ENCODE results near the gene MRPL53. TPM values are rescaled to one million over a fixed set of nuclear protein-coding genes. Genes with fewer than 3 reads are reported as not detected.

Gene MRPL53
- total and polyA plus RNA-seq, 2 of the 8 experiments (the other 6 are each of a cell fraction or from before 2014, with no cell fraction given) = 36.6 to 46.3 TPM

DNA sequence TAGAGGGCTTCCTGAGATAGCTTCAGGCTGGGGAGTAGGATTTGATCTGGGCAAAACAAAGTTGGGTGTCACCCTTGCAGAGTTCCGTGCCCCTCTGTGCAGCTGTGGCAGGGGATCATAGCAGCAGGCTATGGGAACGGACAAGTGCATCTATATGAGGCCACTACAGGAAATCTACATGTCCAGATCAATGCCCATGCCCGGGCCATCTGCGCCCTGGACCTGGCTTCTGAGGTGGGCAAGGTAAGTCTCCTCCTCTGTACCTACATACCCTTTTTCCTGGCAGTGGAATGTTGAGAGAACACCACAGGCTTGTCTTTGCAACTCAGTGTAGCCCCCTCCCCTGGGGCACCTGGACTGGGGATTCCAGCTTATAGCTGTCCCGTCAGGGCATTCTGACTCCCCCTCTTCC, 47.5 kb downstream of the MRPL53 start:
- H4K91ac ChIP-seq (replicated peaks; ENCODE audit: insufficient read length, low read length) = no peak overlapping the region
- no peak overlapping the region for H2AK5ac ChIP-seq (ENCODE audit: low read depth, low read length)
- no peak overlapping the region for H4K8ac ChIP-seq (ENCODE audit: extremely low read depth, insufficient read depth, low read length)
- peaks cover 4% of the 10 kb centered on the region; the same call in 1 of the 2 replicates for H3K79me1 ChIP-seq (ENCODE audit: low read depth, low read length)
- no peaks in the 10 kb centered on the region for H3K79me2 ChIP-seq (ENCODE audit: control insufficient read depth in 1 of 2, insufficient read depth in 2 of 2, low read length in 2 of 2)
- H3K27ac ChIP-seq (ENCODE audit: low read depth, low read length) = no peak overlapping the region
- CTCF ChIA-PET (ENCODE audit: partially characterized antibody) = interaction anchor here (0.6 to 0.9 kb wide), 2 partner anchors 14 to 47 kb away, joined by 3 read pairs; partner anchors contain the start of gene MRPL53
- no peak overlapping the region for H2AFZ ChIP-seq (ENCODE audit: low read length)
- DNase-seq (ENCODE audit: low read depth in 1 of 2, low spot score in 2 of 2) = no peak
- H3K9ac ChIP-seq (replicated peaks in 1 of 4; ENCODE audit: extremely low read depth in 1 of 4, low read depth in 3 of 4, low read length in 3 of 4) = no peak overlapping the region
- no peak overlapping the region for H3K4me3 ChIP-seq (ENCODE audit: extremely low read depth in 1 of 4, insufficient read depth in 2 of 4, low read depth in 3 of 4, low read length in 4 of 4)
- no peak overlapping the region for H3K4ac ChIP-seq (replicated peaks; ENCODE audit: insufficient read length, low read depth, low read length)
- H3K56ac ChIP-seq (replicated peaks; ENCODE audit: insufficient read length, low read depth, low read length) = no peak overlapping the region
- H3K9me3 ChIP-seq (ENCODE audit: insufficient read depth in 2 of 2, low read depth in 1 of 2, low read length in 1 of 2) = no peaks in the 10 kb centered on the region
- H2BK12ac ChIP-seq (ENCODE audit: low read depth, low read length) = no peak overlapping the region
- H3K4me1 ChIP-seq (replicated peaks in 1 of 4; ENCODE audit: control insufficient read depth in 3 of 4, insufficient read depth in 4 of 4, low read length in 3 of 4) = peaks cover 0 to 5% (median 3%) of the 10 kb centered on the region in 4 experiments; a peak in 3 of 7 replicates
- H2BK15ac ChIP-seq (ENCODE audit: low read length) = no peak overlapping the region
- peaks cover 10% of the 10 kb centered on the region for H3K23me2 ChIP-seq (ENCODE audit: low read depth, low read length)
- H2BK20ac ChIP-seq (ENCODE audit: low read length) = no peak overlapping the region
- H3K4me2 ChIP-seq (ENCODE audit: insufficient read depth in 1 of 2, low read depth in 2 of 2, low read length in 2 of 2) = no peak overlapping the region
- no peak overlapping the region for H2BK5ac ChIP-seq (ENCODE audit: low read depth, low read length)
- H4K5ac ChIP-seq (ENCODE audit: insufficient read length, low read depth, low read length) = no peak overlapping the region
- 87% methylated on average over 5 of the region's 5 CpGs; no CpG with 5 or more reads in 1 of the 2 experiments for WGBS, 2 experiments (ENCODE audit: extremely low coverage in 1 of 2, insufficient coverage in 1 of 2, insufficient read length in 1 of 2, insufficient replicate concordance in 2 of 2, low coverage in 1 of 2, low lambda C conversion rate in 2 of 2, missing lambda C conversion rate in 1 of 2)
- peaks cover 1 to 18% of the 10 kb centered on the region in 2 experiments for H4K20me1 ChIP-seq (replicated peaks in 1 of 2; ENCODE audit: control insufficient read depth in 1 of 2, insufficient read depth in 2 of 2, low read length in 2 of 2)
- H3K27me3 ChIP-seq (replicated peaks in 1 of 4; ENCODE audit: control insufficient read depth in 3 of 4, extremely low read depth in 1 of 4, insufficient read depth in 3 of 4, low read length in 3 of 4) = 0 out of 7 replicates have a peak, but pooled peaks cover 0 to 2% (median 0%) of the 10 kb centered on the region in 4 experiments
- H3K36me3 ChIP-seq (ENCODE audit: control insufficient read depth in 2 of 4, insufficient read depth in 4 of 4, low read length in 3 of 4) = peaks cover 12 to 56% (median 39%) of the 10 kb centered on the region in 4 experiments; a peak in 7 of 8 replicates
- no peak overlapping the region for H3K23ac ChIP-seq (ENCODE audit: insufficient read length)
- no peak overlapping the region for H3K18ac ChIP-seq (ENCODE audit: extremely low read depth, low read length)
- TF ChIP-seq EZH2 (IDR thresholded peaks at IDR 0.05; ENCODE audit: low read depth, low read length, severe bottlenecking) (no peak), POLR2AphosphoS5 (IDR thresholded peaks at IDR 0.05; ENCODE audit: low read depth, low read length) (peak; percentile 31; the same call in 1 of the 2 replicates), PHF8 (conservative IDR thresholded peaks at IDR 0.05; ENCODE audit: low read depth, low read length) (no peak), POLR2A (IDR thresholded peaks at IDR 0.05; ENCODE audit: control extremely low read depth in 1 of 2, low read depth in 2 of 2, low read length in 2 of 2) (peak in 1 of 2 experiments; percentile 24; a peak in 1 of 3 replicates)
- TF ChIP-seq, protein P1, sequence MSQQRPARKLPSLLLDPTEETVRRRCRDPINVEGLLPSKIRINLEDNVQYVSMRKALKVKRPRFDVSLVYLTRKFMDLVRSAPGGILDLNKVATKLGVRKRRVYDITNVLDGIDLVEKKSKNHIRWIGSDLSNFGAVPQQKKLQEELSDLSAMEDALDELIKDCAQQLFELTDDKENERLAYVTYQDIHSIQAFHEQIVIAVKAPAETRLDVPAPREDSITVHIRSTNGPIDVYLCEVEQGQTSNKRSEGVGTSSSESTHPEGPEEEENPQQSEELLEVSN (IDR thresholded peaks at IDR 0.05) = no peak
- TF ChIP-seq, protein P2, sequence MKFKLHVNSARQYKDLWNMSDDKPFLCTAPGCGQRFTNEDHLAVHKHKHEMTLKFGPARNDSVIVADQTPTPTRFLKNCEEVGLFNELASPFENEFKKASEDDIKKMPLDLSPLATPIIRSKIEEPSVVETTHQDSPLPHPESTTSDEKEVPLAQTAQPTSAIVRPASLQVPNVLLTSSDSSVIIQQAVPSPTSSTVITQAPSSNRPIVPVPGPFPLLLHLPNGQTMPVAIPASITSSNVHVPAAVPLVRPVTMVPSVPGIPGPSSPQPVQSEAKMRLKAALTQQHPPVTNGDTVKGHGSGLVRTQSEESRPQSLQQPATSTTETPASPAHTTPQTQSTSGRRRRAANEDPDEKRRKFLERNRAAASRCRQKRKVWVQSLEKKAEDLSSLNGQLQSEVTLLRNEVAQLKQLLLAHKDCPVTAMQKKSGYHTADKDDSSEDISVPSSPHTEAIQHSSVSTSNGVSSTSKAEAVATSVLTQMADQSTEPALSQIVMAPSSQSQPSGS (IDR thresholded peaks at IDR 0.05; ENCODE audit: low read length) = no peak
- no peak for FAIRE-seq
- H3K14ac ChIP-seq (ENCODE audit: insufficient read length) = no peak overlapping the region
- no peak overlapping the region for H2BK120ac ChIP-seq (replicated peaks; ENCODE audit: low read depth, low read length)
- POLR2A ChIA-PET (ENCODE audit: partially characterized antibody) = interaction anchor here (0.6 to 5.5 kb wide), 12 partner anchors 7 to 78 kb away, joined by 3 to 42 read pairs (median 5); partner anchors contain the start of genes CCDC142, MRPL53, TTC31 and WBP1
